Activated CD4-positive, alpha-beta T cell treated with anti-CD3 and anti-CD28 coated beads, Interleukin-2, amount 50 U/mL, for 1 hour (primary cell): Measurements from ENCODE around the gene RARA.
A peak's percentile ranks its signal among the peaks of the same experiment; 100 is the strongest.

ENCODE experiments used
- DNase-seq: peaks from one replicate; pipeline ENCODE4 v3.0.0-alpha.2; 2020

Gene RARA

GRCh38 chr17:40316571-40317344 is 7.8 kb downstream of the RARA start:
- DNase-seq: no peak

- DNase-seq: peak; percentile 55
Measured at GRCh38 chr17:40317345-40317873, 8.4 kb downstream of the RARA start.

- DNase-seq: peak; percentile 89
Measured at GRCh38 chr17:40317880-40318829, 9.2 kb downstream of the RARA start.

- DNase-seq: no peak
Measured at GRCh38 chr17:40318830-40319391, 9.9 kb downstream of the RARA start.

- DNase-seq: peak; percentile 87
Measured at GRCh38 chr17:40319651-40320540, 10.9 kb downstream of the RARA start.

- DNase-seq: peak; percentile 75
Measured at GRCh38 chr17:40320756-40321523, 12.0 kb downstream of the RARA start.

- DNase-seq: no peak
Measured at GRCh38 chr17:40321524-40321929, 12.5 kb downstream of the RARA start.

- DNase-seq: no peak
Measured at GRCh38 chr17:40321961-40322357, 13.0 kb downstream of the RARA start.

- peak; percentile 86 for DNase-seq
Measured at GRCh38 chr17:40322358-40323315, 13.7 kb downstream of the RARA start.

GRCh38 chr17:40323391-40324381 is 14.7 kb downstream of the RARA start:
- peak; percentile 70 for DNase-seq

- DNase-seq: no peak
Measured at GRCh38 chr17:40325156-40326013, 16.4 kb downstream of the RARA start.

- peak; percentile 56 for DNase-seq
Measured at GRCh38 chr17:40326014-40326831, 17.2 kb downstream of the RARA start.

GRCh38 chr17:40326832-40327199 is 17.8 kb downstream of the RARA start:
- no peak for DNase-seq

- DNase-seq: no peak
Measured at GRCh38 chr17:40327244-40327729, 18.3 kb downstream of the RARA start.

- DNase-seq: no peak
Measured at GRCh38 chr17:40327735-40328385, 18.9 kb downstream of the RARA start.

- DNase-seq: no peak
Measured at GRCh38 chr17:40328386-40328766, 19.4 kb downstream of the RARA start.
